ENCODE results near the gene ACE2.

GRCh38 chrX:15617111-15617510 lies 16.4 kb upstream of the ACE2 start:
- no peak for TF ChIP-seq SIN3A (IDR thresholded peaks at IDR 0.05; ENCODE audit: borderline replicate concordance, insufficient read depth, low read length)
- TF ChIP-seq POLR2AphosphoS5 (IDR thresholded peaks at IDR 0.05; ENCODE audit: low read depth, low read length), result no peak
